ENCODE measurements around the gene GNG13. TPM values are rescaled to one million over a fixed set of nuclear protein-coding genes. Genes with fewer than 3 reads are reported as not detected.

Gene GNG13
- total and polyA plus RNA-seq, 9 of the 15 experiments (the other 6 are each of a cell fraction or from before 2014, with no cell fraction given): not detected

GRCh38 chr16:796296-797119, 4.0 kb downstream of the GNG13 start:
- BruUV-seq (replicated peaks): no TSS peak
- no peaks in the 10 kb centered on the region for H3K9me3 ChIP-seq (replicated peaks; ENCODE audit: control insufficient read depth, insufficient read depth, low read depth, low read length)
- POLR2A ChIA-PET: interaction anchor here (1.2 to 1.3 kb wide), 2 partner anchors 11 to 15 kb away, joined by 4 read pairs; no protein-coding TSS in a partner anchor
- H3K9me1 ChIP-seq (ENCODE audit: control insufficient read depth, insufficient read depth, low read length): no peaks in the 10 kb centered on the region
- no peaks in the 10 kb centered on the region for H3K27me3 ChIP-seq (ENCODE audit: control insufficient read depth in 2 of 2, insufficient read depth in 2 of 2, low read length in 2 of 2)
- peaks cover 2 to 92% of the 10 kb centered on the region in 2 experiments; a peak in 3 of 5 replicates for H3K4me1 ChIP-seq (replicated peaks in 1 of 2; ENCODE audit: control insufficient read depth in 2 of 2, insufficient read depth in 2 of 2, low read length in 2 of 2)
- no peak overlapping the region for H3K4me3 ChIP-seq
- WGBS (ENCODE audit: insufficient coverage, low coverage, missing lambda C conversion rate): 84% methylated on average over 32 of the region's 38 CpGs
- in situ Hi-C loops (cut with MboI) (no loop called here), intact Hi-C loops (cut with micrococcal nuclease) (no loop called here)
- H3K79me2 ChIP-seq (ENCODE audit: control insufficient read depth, insufficient read depth, low read length): no peaks in the 10 kb centered on the region; the same call in 2 of the 3 replicates
- no peak overlapping the region for H2AFZ ChIP-seq (ENCODE audit: low read depth, low read length)
- CTCF ChIA-PET (ENCODE audit: low intra/inter-chr PET ratio): no interaction called here
- no peak overlapping the region for H3K27ac ChIP-seq (ENCODE audit: extremely low read depth, low read depth, low read length)
- no peak for ATAC-seq
- FAIRE-seq: no peak
- H3K36me3 ChIP-seq (ENCODE audit: control insufficient read depth, insufficient read depth, low read length): peaks cover 46% of the 10 kb centered on the region; the same call in 2 of the 3 replicates
- peak overlapping the region in 1 of 2 experiments; percentile 81; a peak in 1 of 4 replicates for H3K9ac ChIP-seq (ENCODE audit: insufficient read depth in 1 of 2, low read depth in 2 of 2, low read length in 2 of 2)
- H3K4me2 ChIP-seq (ENCODE audit: insufficient read depth, low read length): no peak overlapping the region
- DNase-seq (ENCODE audit: extremely low read depth in 1 of 4, low spot score in 3 of 4): no peak
- peaks cover 4% of the 10 kb centered on the region; the same call in 1 of the 2 replicates for H4K20me1 ChIP-seq (replicated peaks; ENCODE audit: control insufficient read depth, insufficient read depth, low read length)
- TF ChIP-seq ZBTB33 (CRISPR knock-in tag; IDR thresholded peaks at IDR 0.05) (peak; percentile 69; the same call in 1 of the 2 replicates), KLF6 (CRISPR knock-in tag; IDR thresholded peaks at IDR 0.05; ENCODE audit: borderline replicate concordance) (no peak), RNF2 (IDR thresholded peaks at IDR 0.05) (no peak), BCOR (IDR thresholded peaks at IDR 0.05) (0 out of 2 replicates have a peak, but pooled peaks have one; percentile 14), DNMT1 (IDR thresholded peaks at IDR 0.05) (no peak), VEZF1 (CRISPR knock-in tag; IDR thresholded peaks at IDR 0.05) (no peak; the same call in 1 of the 2 replicates), FOXM1 (IDR thresholded peaks at IDR 0.05; ENCODE audit: low read depth) (no peak), FOXM1 (CRISPR knock-in tag; IDR thresholded peaks at IDR 0.05; ENCODE audit: low read depth) (no peak), POLR2G (IDR thresholded peaks at IDR 0.05; ENCODE audit: low read depth, low read length) (peak; percentile 66), ZNF395 (CRISPR knock-in tag; IDR thresholded peaks at IDR 0.05) (no peak), SPI1 (IDR thresholded peaks at IDR 0.05; ENCODE audit: borderline replicate concordance, low read depth, low read length) (no peak), MAFK (IDR thresholded peaks at IDR 0.05; ENCODE audit: low read length) (no peak), ZNF316 (IDR thresholded peaks at IDR 0.05) (peak; percentile 15; the same call in 1 of the 2 replicates), ZC3H4 (CRISPR knock-in tag; IDR thresholded peaks at IDR 0.05; ENCODE audit: borderline replicate concordance) (no peak), CBX8 (IDR thresholded peaks at IDR 0.05; ENCODE audit: borderline replicate concordance, extremely low read depth, low read depth, low read length, poor library complexity, severe bottlenecking) (no peak), NCOA1 (IDR thresholded peaks at IDR 0.05; ENCODE audit: low read depth) (no peak)

Measured in K562 (cell line).